Prostate gland (tissue), 2 donors: ENCODE results near the gene FN3K.

Experiments used
- CTCF ChIP-seq, 4 experiments: fragments of 200-600 bp in 2 of 4; fragments of 450-650 bp in 2 of 4; sonication (generic) in 2 of 4; IDR thresholded peaks; 1 replicate in 3 of 4; 2 replicates in 1 of 4; pipeline ENCODE4 v1.5.1; 2016 to 2019; ENCODE audit warnings: antibody characterized with exemption in 4 of 4, mild to moderate bottlenecking in 2 of 4, moderate library complexity in 2 of 4
- POLR2A ChIP-seq: fragments of 450-650 bp; IDR thresholded peaks from one replicate; pipeline ENCODE4 v1.6.1; 2016; ENCODE audit warnings: antibody characterized with exemption, mild to moderate bottlenecking

DNA sequence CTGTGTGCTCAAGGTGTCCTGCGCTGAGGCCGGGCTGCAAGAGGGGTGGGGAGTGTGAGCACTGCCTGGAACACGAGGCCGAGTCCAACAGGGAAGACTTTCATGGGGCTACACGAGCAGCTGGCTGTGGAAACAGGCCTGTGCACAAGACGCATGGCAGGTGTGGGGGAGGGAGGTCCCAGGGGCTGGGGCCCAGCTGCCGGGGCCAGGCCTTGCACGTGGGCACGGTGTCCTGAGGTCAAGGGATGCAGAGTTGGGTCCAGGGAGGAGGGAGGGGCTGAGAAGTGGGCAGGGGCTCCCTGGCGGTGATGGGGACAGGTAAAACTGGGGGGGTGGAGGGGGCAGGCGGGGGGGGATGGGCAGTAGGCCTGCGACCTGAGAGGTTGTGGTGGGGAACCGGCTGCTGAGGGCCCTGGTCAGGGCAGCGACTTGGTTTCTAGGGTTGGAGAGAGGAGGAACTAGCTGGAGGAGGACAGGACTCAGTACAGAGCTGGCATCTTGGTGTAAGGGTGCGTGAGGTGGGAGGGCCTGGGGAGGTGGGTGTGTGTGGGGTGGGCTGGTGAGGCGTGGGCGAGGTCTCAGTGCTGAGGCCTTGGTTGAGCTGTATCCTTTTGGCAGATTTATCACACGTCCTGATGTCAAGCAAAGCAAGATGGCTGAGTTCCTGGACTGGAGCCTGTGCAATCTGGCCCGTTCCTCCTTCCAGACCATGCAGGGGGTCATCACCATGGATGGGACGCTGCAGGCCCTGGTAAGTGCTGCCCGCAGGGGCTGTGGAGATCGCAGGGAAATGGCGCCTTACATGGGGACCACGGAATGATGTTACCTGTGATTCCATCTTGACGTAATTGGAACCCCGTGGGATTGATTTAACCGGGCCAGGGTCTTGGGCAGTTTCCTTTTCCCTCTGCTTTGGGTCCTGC is 45.8 kb downstream of the FN3K start:
- TF ChIP-seq POLR2A (no peak), CTCF (IDR thresholded peaks at IDR 0.05) (no peak)
